Liver (tissue), 9 donors: ENCODE results near the gene POLA1. TPM values are rescaled to one million over a fixed set of nuclear protein-coding genes. Genes with fewer than 3 reads are reported as not detected.

ENCODE experiments used
- DNase-seq: peaks from one replicate; pipeline ENCODE4 v3.0.0-alpha.2; 2017; ENCODE audit warnings: low spot score
- H3K27ac ChIP-seq, 2 donors: one replicate each; pipeline ENCODE4 v1.7.0; 2013; ENCODE audit warnings: inconsistent platforms in 2 of 2, low read length in 2 of 2, control low read depth in 1 of 2, low read depth in 1 of 2, mild to moderate bottlenecking in 1 of 2
- H3K27me3 ChIP-seq, 4 donors: one replicate each; pipeline versions ENCODE4 v1.6.1 to v1.7.0; 2013; ENCODE audit warnings: low read length in 3 of 4, inconsistent platforms in 1 of 4, mild to moderate bottlenecking in 1 of 4, moderate library complexity in 1 of 4; ENCODE audit not compliant: control insufficient read depth in 4 of 4, insufficient read depth in 4 of 4
- H3K36me3 ChIP-seq, 4 donors: one replicate each; pipeline versions ENCODE4 v1.6.1 to v1.7.0; 2013; ENCODE audit warnings: low read length in 3 of 4, mild to moderate bottlenecking in 3 of 4, low read depth in 1 of 4, moderate library complexity in 1 of 4; ENCODE audit not compliant: control insufficient read depth in 4 of 4, insufficient read depth in 3 of 4
- H3K4me1 ChIP-seq, 4 donors: one replicate each; pipeline versions ENCODE4 v1.6.1 to v1.7.0; 2013; ENCODE audit warnings: low read length in 3 of 4, mild to moderate bottlenecking in 3 of 4, moderate library complexity in 1 of 4; ENCODE audit not compliant: control insufficient read depth in 4 of 4, insufficient read depth in 4 of 4
- H3K4me3 ChIP-seq, 3 donors: one replicate each; pipeline versions ENCODE4 v1.6.1 to v1.7.0; 2013; ENCODE audit warnings: low read length in 3 of 3, control low read depth in 1 of 3, low read depth in 1 of 3, mild to moderate bottlenecking in 1 of 3
- H3K9ac ChIP-seq, 2 donors: one replicate each; pipeline ENCODE4 v1.7.0; 2013; ENCODE audit warnings: low read length in 2 of 2, mild to moderate bottlenecking in 2 of 2, moderate library complexity in 2 of 2, control low read depth in 1 of 2, low read depth in 1 of 2
- H3K9me3 ChIP-seq, 4 donors: one replicate each; pipeline versions ENCODE4 v1.6.1 to v1.7.0; 2013; ENCODE audit warnings: low read length in 3 of 4; ENCODE audit not compliant: control insufficient read depth in 4 of 4
- ATF3 ChIP-seq: IDR thresholded peaks from 2 replicates; pipeline ENCODE4 v1.6.1; 2016; ENCODE audit warnings: antibody characterized with exemption
- CTCF ChIP-seq: fragments of 150-350 bp; IDR thresholded peaks from 2 replicates; pipeline ENCODE4 v1.5.1; 2017; ENCODE audit warnings: improper control_type of control experiment, low read depth, low read length; ENCODE audit not compliant: missing input control
- EGR1 ChIP-seq, 2 donors: IDR thresholded peaks; 2 replicates each; pipeline ENCODE4 v1.6.1; 2016 to 2018; ENCODE audit warnings: antibody characterized with exemption in 2 of 2, low read depth in 2 of 2
- FOXA1 ChIP-seq: IDR thresholded peaks from 2 replicates; pipeline ENCODE4 v1.6.1; 2016; ENCODE audit warnings: antibody characterized with exemption
- FOXA2 ChIP-seq: IDR thresholded peaks from 2 replicates; pipeline ENCODE4 v1.6.1; 2016; ENCODE audit warnings: antibody characterized with exemption
- GABPA ChIP-seq, 2 donors: IDR thresholded peaks in 1 of 2; conservative IDR thresholded peaks in 1 of 2; 2 replicates each; pipeline ENCODE4 v1.6.1; 2016; ENCODE audit warnings: antibody characterized with exemption in 2 of 2, mild to moderate bottlenecking in 1 of 2, moderate library complexity in 1 of 2
- HNF4A ChIP-seq, 2 donors: conservative IDR thresholded peaks; 2 replicates each; pipeline ENCODE4 v1.6.1; 2016; ENCODE audit warnings: antibody characterized with exemption in 2 of 2, mild to moderate bottlenecking in 2 of 2
- HNF4G ChIP-seq: IDR thresholded peaks from 2 replicates; pipeline ENCODE4 v1.6.1; 2016; ENCODE audit warnings: antibody characterized with exemption
- JUND ChIP-seq, 2 donors: IDR thresholded peaks; 2 replicates each; pipeline ENCODE4 v1.6.1; 2016; ENCODE audit warnings: antibody characterized with exemption in 2 of 2
- MAX ChIP-seq: IDR thresholded peaks from 2 replicates; pipeline ENCODE4 v1.6.1; 2016; ENCODE audit warnings: antibody characterized with exemption
- NR2F2 ChIP-seq: IDR thresholded peaks from 2 replicates; pipeline ENCODE4 v1.6.1; 2016; ENCODE audit warnings: antibody characterized with exemption
- RAD21 ChIP-seq, 2 donors: IDR thresholded peaks; 2 replicates each; pipeline ENCODE4 v1.6.1; 2016; ENCODE audit warnings: antibody characterized with exemption in 2 of 2, mild to moderate bottlenecking in 2 of 2
- REST ChIP-seq: IDR thresholded peaks from 2 replicates; pipeline ENCODE4 v1.6.1; 2016; ENCODE audit warnings: antibody characterized with exemption, mild to moderate bottlenecking
- RXRA ChIP-seq, 2 donors: IDR thresholded peaks; 2 replicates each; pipeline ENCODE4 v1.6.1; 2017 to 2018; ENCODE audit warnings: antibody characterized with exemption in 2 of 2, mild to moderate bottlenecking in 1 of 2
- SP1 ChIP-seq: IDR thresholded peaks from 2 replicates; pipeline ENCODE4 v1.6.1; 2018; ENCODE audit warnings: antibody characterized with exemption, mild to moderate bottlenecking
- TAF1 ChIP-seq: conservative IDR thresholded peaks from 2 replicates; pipeline ENCODE4 v1.6.1; 2016; ENCODE audit warnings: antibody characterized with exemption, mild to moderate bottlenecking
- YY1 ChIP-seq: IDR thresholded peaks from 2 replicates; pipeline ENCODE4 v1.6.1; 2016; ENCODE audit warnings: antibody characterized with exemption, mild to moderate bottlenecking
- ZBTB33 ChIP-seq: IDR thresholded peaks from 2 replicates; pipeline ENCODE4 v1.6.1; 2016; ENCODE audit warnings: antibody characterized with exemption
- WGBS: extraction: QIAGEN DNeasy Blood & Tissue Kit; methylation state at CpG from one replicate; pipeline ENCODE4 v1.1.7; 2013; 5-methylcytosine and 5-hydroxymethylcytosine counted together
- polyA plus RNA-seq, 2 donors: library from polyadenylated mRNA; stranded (reverse) in 1 of 2; unstranded in 1 of 2; fragments of 200-250 nt in 1 of 2; fragments of >200 nt in 1 of 2; fragmentation: Nextera tagmentation in 1 of 2; extraction: Ambion mirVana in 1 of 2; gene quantifications; one replicate each; pipeline versions ENCODE4 v1.2.1 to v1.2.3, GENCODE V29; 2013 to 2015
- total RNA-seq, 2 donors: library from RNA; depleted of rRNA; stranded (reverse); fragments of >200 nt; gene quantifications; one replicate each; pipeline ENCODE4 v1.2.3, GENCODE V29; 2014
- donor health status: healthy.
- donor health status: healthy.
- donor health status: healthy.
- donor health status: healthy.
- donor health status: healthy.

POLA1 gene
- total and polyA plus RNA-seq, 4 donors, result 0.93 to 12.7 (median 4.3) TPM

- Histone ChIP-seq H3K36me3 (no peaks in the 10 kb centered on the region), H3K4me1 (no peaks in the 10 kb centered on the region), H3K27me3 (no peaks in the 10 kb centered on the region), H3K9ac (no peak overlapping the region), H3K9me3 (no peaks in the 10 kb centered on the region), H3K27ac (no peak overlapping the region), H3K4me3 (no peak overlapping the region)
- DNase-seq, result no peak
- 89% methylated on average over 3 of the region's 3 CpGs for WGBS
- TF ChIP-seq FOXA1 (no peak), YY1 (no peak), HNF4G (no peak), SP1 (no peak), CTCF (no peak), GABPA (IDR thresholded peaks at IDR 0.05 in 1 of 2, conservative IDR thresholded peaks at IDR 0.05 in 1 of 2) (no peak), FOXA2 (no peak), ATF3 (no peak), JUND (IDR thresholded peaks at IDR 0.05) (no peak), MAX (no peak), TAF1 (no peak), RXRA (IDR thresholded peaks at IDR 0.05) (no peak), REST (no peak), RAD21 (IDR thresholded peaks at IDR 0.05) (no peak)
These were observed 96.4 kb downstream of the POLA1 start for GRCh38 chrX:24790166-24790565.

- Histone ChIP-seq H3K4me1 (no peaks in the 10 kb centered on the region), H3K27me3 (no peaks in the 10 kb centered on the region), H3K27ac (no peak overlapping the region), H3K9ac (no peak overlapping the region), H3K9me3 (no peaks in the 10 kb centered on the region), H3K36me3 (no peaks in the 10 kb centered on the region), H3K4me3 (no peak overlapping the region)
- no peak for DNase-seq
- TF ChIP-seq HNF4G, result no peak
- TF ChIP-seq HNF4A (conservative IDR thresholded peaks at IDR 0.05), result no peak
- TF ChIP-seq ZBTB33, result no peak
- no peak for TF ChIP-seq ATF3
- TF ChIP-seq MAX, result no peak
- TF ChIP-seq RXRA (IDR thresholded peaks at IDR 0.05), result no peak
- no peak for TF ChIP-seq YY1
- TF ChIP-seq EGR1 (IDR thresholded peaks at IDR 0.05; ENCODE audit: low read depth in 2 of 2), result no peak
- TF ChIP-seq FOXA1, result no peak
- TF ChIP-seq FOXA2, result no peak
- TF ChIP-seq RAD21 (IDR thresholded peaks at IDR 0.05), result no peak
- TF ChIP-seq JUND (IDR thresholded peaks at IDR 0.05), result no peak
- TF ChIP-seq NR2F2, result no peak
- TF ChIP-seq REST, result no peak
These were observed 102.5 kb downstream of the POLA1 start for GRCh38 chrX:24796204-24796603.
